NB4 (cell line): ENCODE measurements around the gene PCDHA4.

Experiments used
- CTCF ChIP-seq: IDR thresholded peaks from one replicate; pipeline ENCODE4 v1.5.1; 2012; ENCODE audit warnings: low read depth, low read length
- POLR2A ChIP-seq: IDR thresholded peaks from 2 replicates; pipeline ENCODE4 v1.6.1; 2011; ENCODE audit warnings: mild to moderate bottlenecking; ENCODE audit not compliant: insufficient read length; ENCODE audit errors: extremely low read depth

GRCh38 chr5:140780512-140780911 is 26.4 kb upstream of the PCDHA4 start:
- TF ChIP-seq CTCF: no peak
- no peak for TF ChIP-seq POLR2A
